ENCODE data around the gene DPYD. TPM values are rescaled to one million over a fixed set of nuclear protein-coding genes. Genes with fewer than 3 reads are reported as not detected.

Gene DPYD
- total and polyA plus RNA-seq, 9 of the 15 experiments (the other 6 are each of a cell fraction or from before 2014, with no cell fraction given) = 0.03 to 0.25 (median 0.08) TPM; not detected in 2

DNA sequence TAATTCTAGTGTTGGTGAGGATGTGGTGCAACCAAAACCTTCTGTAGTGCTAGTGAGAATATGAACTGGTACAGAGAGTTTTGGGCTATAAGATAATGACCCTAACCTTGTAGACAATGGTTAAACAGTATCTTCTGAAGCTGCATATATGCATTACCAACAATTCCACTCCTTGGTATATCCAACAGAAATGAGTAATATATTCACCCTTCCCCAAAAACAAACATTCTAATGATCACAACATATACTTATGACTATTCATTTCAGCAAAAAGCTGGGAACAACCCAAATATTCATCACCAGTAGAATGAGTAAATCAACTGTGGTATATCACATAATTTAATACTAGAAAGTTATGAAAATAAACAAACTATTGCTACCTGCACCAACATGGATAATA is 39.6 kb upstream of the DPYD start (continued):
- TF ChIP-seq, protein P1, sequence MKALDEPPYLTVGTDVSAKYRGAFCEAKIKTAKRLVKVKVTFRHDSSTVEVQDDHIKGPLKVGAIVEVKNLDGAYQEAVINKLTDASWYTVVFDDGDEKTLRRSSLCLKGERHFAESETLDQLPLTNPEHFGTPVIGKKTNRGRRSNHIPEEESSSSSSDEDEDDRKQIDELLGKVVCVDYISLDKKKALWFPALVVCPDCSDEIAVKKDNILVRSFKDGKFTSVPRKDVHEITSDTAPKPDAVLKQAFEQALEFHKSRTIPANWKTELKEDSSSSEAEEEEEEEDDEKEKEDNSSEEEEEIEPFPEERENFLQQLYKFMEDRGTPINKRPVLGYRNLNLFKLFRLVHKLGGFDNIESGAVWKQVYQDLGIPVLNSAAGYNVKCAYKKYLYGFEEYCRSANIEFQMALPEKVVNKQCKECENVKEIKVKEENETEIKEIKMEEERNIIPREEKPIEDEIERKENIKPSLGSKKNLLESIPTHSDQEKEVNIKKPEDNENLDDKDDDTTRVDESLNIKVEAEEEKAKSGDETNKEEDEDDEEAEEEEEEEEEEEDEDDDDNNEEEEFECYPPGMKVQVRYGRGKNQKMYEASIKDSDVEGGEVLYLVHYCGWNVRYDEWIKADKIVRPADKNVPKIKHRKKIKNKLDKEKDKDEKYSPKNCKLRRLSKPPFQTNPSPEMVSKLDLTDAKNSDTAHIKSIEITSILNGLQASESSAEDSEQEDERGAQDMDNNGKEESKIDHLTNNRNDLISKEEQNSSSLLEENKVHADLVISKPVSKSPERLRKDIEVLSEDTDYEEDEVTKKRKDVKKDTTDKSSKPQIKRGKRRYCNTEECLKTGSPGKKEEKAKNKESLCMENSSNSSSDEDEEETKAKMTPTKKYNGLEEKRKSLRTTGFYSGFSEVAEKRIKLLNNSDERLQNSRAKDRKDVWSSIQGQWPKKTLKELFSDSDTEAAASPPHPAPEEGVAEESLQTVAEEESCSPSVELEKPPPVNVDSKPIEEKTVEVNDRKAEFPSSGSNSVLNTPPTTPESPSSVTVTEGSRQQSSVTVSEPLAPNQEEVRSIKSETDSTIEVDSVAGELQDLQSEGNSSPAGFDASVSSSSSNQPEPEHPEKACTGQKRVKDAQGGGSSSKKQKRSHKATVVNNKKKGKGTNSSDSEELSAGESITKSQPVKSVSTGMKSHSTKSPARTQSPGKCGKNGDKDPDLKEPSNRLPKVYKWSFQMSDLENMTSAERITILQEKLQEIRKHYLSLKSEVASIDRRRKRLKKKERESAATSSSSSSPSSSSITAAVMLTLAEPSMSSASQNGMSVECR (CRISPR knock-in tag; IDR thresholded peaks at IDR 0.05) = no peak
- TF ChIP-seq PML (IDR thresholded peaks at IDR 0.05; ENCODE audit: low read length) = no peak

DNA sequence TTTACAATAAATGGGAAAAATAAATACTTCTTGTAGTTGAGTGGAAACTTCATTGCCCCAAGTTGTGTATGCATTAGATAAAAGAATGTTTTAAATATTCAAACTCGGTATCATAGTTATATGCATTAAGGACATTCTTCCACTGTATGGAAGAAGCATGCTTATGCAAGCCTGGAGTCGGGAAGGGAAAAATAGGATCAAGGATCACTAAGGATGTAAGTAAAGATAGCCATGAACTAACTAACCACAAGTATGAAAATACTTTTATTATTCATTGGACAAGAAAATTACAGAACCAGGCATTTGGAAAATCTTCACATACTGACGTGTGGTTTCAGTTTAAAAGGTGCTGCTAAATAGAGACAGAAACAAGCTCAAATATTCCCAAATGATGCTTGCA is 26.9 kb upstream of the DPYD start:
- in situ Hi-C loops (cut with MboI) (no loop called here), intact Hi-C loops (cut with micrococcal nuclease) (no loop called here)
- ATAC-seq (no peak), DNase-seq (ENCODE audit: extremely low read depth in 1 of 4, low spot score in 3 of 4) (no peak), FAIRE-seq (no peak)
- 0% methylated on average over 3 of the region's 3 CpGs for WGBS (ENCODE audit: insufficient coverage, low coverage, missing lambda C conversion rate)
- H3K4me1 ChIP-seq (replicated peaks in 1 of 2; ENCODE audit: control insufficient read depth in 2 of 2, insufficient read depth in 2 of 2, low read length in 2 of 2) = no peaks in the 10 kb centered on the region
- no peaks in the 10 kb centered on the region for H3K27me3 ChIP-seq (ENCODE audit: control insufficient read depth in 2 of 2, insufficient read depth in 2 of 2, low read length in 2 of 2)
- H3K9ac ChIP-seq (ENCODE audit: insufficient read depth in 1 of 2, low read depth in 2 of 2, low read length in 2 of 2) = no peak overlapping the region
- POLR2A ChIA-PET = no interaction called here
- CTCF ChIA-PET (ENCODE audit: low intra/inter-chr PET ratio) = no interaction called here
- no peaks in the 10 kb centered on the region for H3K79me2 ChIP-seq (ENCODE audit: control insufficient read depth, insufficient read depth, low read length)
- no TSS peak for BruUV-seq (replicated peaks)
- no peaks in the 10 kb centered on the region for H3K9me3 ChIP-seq (replicated peaks; ENCODE audit: control insufficient read depth, insufficient read depth, low read depth, low read length)
- no peak overlapping the region for H3K4me2 ChIP-seq (ENCODE audit: insufficient read depth, low read length)
- H3K36me3 ChIP-seq (ENCODE audit: control insufficient read depth, insufficient read depth, low read length) = no peaks in the 10 kb centered on the region
- no peak overlapping the region for H3K27ac ChIP-seq (ENCODE audit: extremely low read depth, low read depth, low read length)
- no peaks in the 10 kb centered on the region for H3K9me1 ChIP-seq (ENCODE audit: control insufficient read depth, insufficient read depth, low read length)
- no peaks in the 10 kb centered on the region for H4K20me1 ChIP-seq (replicated peaks; ENCODE audit: control insufficient read depth, insufficient read depth, low read length)
- no peak overlapping the region for H2AFZ ChIP-seq (ENCODE audit: low read depth, low read length)
- no peak overlapping the region for H3K4me3 ChIP-seq
- TF ChIP-seq SIX5 (IDR thresholded peaks at IDR 0.05; ENCODE audit: borderline replicate concordance in 1 of 2, insufficient read depth in 1 of 2, low read depth in 1 of 2, low read length in 2 of 2) (no peak), TBL1XR1 (IDR thresholded peaks at IDR 0.05; ENCODE audit: low read length in 2 of 2) (no peak), ZNF121 (CRISPR knock-in tag; conservative IDR thresholded peaks at IDR 0.05) (no peak), PHF8 (IDR thresholded peaks at IDR 0.05; ENCODE audit: borderline replicate concordance, low read length) (no peak), SRSF3 (IDR thresholded peaks at IDR 0.05; ENCODE audit: insufficient read depth, low read length) (no peak), MTA1 (IDR thresholded peaks at IDR 0.05; ENCODE audit: borderline replicate concordance) (no peak), HDGF (IDR thresholded peaks at IDR 0.05) (no peak)
- TF ChIP-seq, protein P2, sequence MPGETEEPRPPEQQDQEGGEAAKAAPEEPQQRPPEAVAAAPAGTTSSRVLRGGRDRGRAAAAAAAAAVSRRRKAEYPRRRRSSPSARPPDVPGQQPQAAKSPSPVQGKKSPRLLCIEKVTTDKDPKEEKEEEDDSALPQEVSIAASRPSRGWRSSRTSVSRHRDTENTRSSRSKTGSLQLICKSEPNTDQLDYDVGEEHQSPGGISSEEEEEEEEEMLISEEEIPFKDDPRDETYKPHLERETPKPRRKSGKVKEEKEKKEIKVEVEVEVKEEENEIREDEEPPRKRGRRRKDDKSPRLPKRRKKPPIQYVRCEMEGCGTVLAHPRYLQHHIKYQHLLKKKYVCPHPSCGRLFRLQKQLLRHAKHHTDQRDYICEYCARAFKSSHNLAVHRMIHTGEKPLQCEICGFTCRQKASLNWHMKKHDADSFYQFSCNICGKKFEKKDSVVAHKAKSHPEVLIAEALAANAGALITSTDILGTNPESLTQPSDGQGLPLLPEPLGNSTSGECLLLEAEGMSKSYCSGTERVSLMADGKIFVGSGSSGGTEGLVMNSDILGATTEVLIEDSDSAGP (CRISPR knock-in tag; IDR thresholded peaks at IDR 0.05) = no peak
- TF ChIP-seq, protein P3, sequence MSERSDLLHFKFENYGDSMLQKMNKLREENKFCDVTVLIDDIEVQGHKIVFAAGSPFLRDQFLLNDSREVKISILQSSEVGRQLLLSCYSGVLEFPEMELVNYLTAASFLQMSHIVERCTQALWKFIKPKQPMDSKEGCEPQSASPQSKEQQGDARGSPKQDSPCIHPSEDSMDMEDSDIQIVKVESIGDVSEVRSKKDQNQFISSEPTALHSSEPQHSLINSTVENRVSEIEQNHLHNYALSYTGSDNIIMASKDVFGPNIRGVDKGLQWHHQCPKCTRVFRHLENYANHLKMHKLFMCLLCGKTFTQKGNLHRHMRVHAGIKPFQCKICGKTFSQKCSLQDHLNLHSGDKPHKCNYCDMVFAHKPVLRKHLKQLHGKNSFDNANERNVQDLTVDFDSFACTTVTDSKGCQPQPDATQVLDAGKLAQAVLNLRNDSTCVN (CRISPR knock-in tag; IDR thresholded peaks at IDR 0.05) = no peak
